Esophagus muscularis mucosa (tissue), 4 donors: ENCODE data around the gene PHF5A. TPM values are rescaled to one million over a fixed set of nuclear protein-coding genes. Genes with fewer than 3 reads are reported as not detected.
A peak's percentile ranks its signal among the peaks of the same experiment; 100 is the strongest.

Experiments used
- DNase-seq: peaks from one replicate; pipeline ENCODE4 v3.0.0-alpha.2; 2017; ENCODE audit errors: extremely low spot score
- H3K27ac ChIP-seq, 4 donors: fragments of 200-600 bp; sonication (generic); replicated peaks in 1 of 4; 1 replicate in 3 of 4; 2 replicates in 1 of 4; pipeline ENCODE4 v1.5.1; 2016 to 2019; ENCODE audit warnings: mild to moderate bottlenecking in 1 of 4
- H3K27me3 ChIP-seq, 4 donors: fragments of 200-600 bp; sonication (generic); one replicate each; pipeline versions ENCODE4 v1.5.1 to v1.6.0; 2016 to 2019
- H3K36me3 ChIP-seq, 4 donors: fragments of 200-600 bp; sonication (generic); one replicate each; pipeline ENCODE4 v1.5.1; 2016 to 2019
- H3K4me1 ChIP-seq, 4 donors: fragments of 200-600 bp; sonication (generic); one replicate each; pipeline ENCODE4 v1.5.1; 2016 to 2019
- H3K4me3 ChIP-seq, 4 donors: fragments of 200-600 bp; sonication (generic); 1 replicate in 2 of 4; 2 replicates in 2 of 4; pipeline ENCODE4 v1.5.1; 2016 to 2019; ENCODE audit warnings: mild to moderate bottlenecking in 4 of 4, moderate library complexity in 1 of 4
- H3K9me3 ChIP-seq, 4 donors: fragments of 200-600 bp; sonication (generic); 1 replicate in 3 of 4; 2 replicates in 1 of 4; pipeline ENCODE4 v1.5.1; 2016 to 2019
- CTCF ChIP-seq, 3 experiments: fragments of 200-600 bp in 2 of 3; fragments of 450-650 bp in 1 of 3; sonication (generic) in 2 of 3; IDR thresholded peaks; one replicate each; pipeline ENCODE4 v1.5.1; 2017 to 2019; ENCODE audit warnings: antibody characterized with exemption in 3 of 3, mild to moderate bottlenecking in 2 of 3, moderate library complexity in 1 of 3
- EP300 ChIP-seq: sonication (generic); formaldehyde crosslinking; IDR thresholded peaks from one replicate; pipeline ENCODE4 v1.6.1; 2017; ENCODE audit warnings: antibody characterized with exemption
- POLR2A ChIP-seq: fragments of 450-650 bp; IDR thresholded peaks from one replicate; pipeline ENCODE4 v1.6.1; 2017; ENCODE audit warnings: antibody characterized with exemption, moderate library complexity, mild to moderate bottlenecking, low read depth
- POLR2AphosphoS5 ChIP-seq, 2 donors: sonication (generic); formaldehyde crosslinking; IDR thresholded peaks; one replicate each; pipeline ENCODE4 v1.6.1; 2017; ENCODE audit warnings: antibody characterized with exemption in 2 of 2
- WGBS: methylation state at CpG from one replicate; pipeline ENCODE4 v1.1.5; 2018; 5-methylcytosine and 5-hydroxymethylcytosine counted together
- intact Hi-C: fragments of 100-400 bp; cut with DNase I; formaldehyde crosslinking; loops from one replicate; pipeline ENCODE4 v1.15.1; 2023
- total RNA-seq, 4 donors: library from RNA; depleted of rRNA; stranded (reverse); fragments of >200 nt; gene quantifications; one replicate each; pipeline versions ENCODE4 v1.1.0 to v1.2.1, GENCODE V29; 2016

The PHF5A gene
- total RNA-seq, 4 donors from 2014 or later = 36.5 to 46.1 (median 42.2) TPM

- 91% methylated on average over 10 of the region's 10 CpGs for WGBS
- H3K27me3 ChIP-seq = no peaks in the 10 kb centered on the region
- H3K27ac ChIP-seq = peak overlapping the region in 3 of 4 donors; percentile 54 to 95 (median 85)
- intact Hi-C loops = no loop called here
- H3K36me3 ChIP-seq = peaks cover 16 to 62% (median 49%) of the 10 kb centered on the region in 4 donors
- no peak overlapping the region for H3K4me3 ChIP-seq
- peaks cover 37 to 57% (median 38%) of the 10 kb centered on the region in 4 donors for H3K4me1 ChIP-seq
- no peak for DNase-seq
- no peak for TF ChIP-seq POLR2A
- TF ChIP-seq CTCF (IDR thresholded peaks at IDR 0.05) = no peak
- no peak for TF ChIP-seq EP300
- no peaks in the 10 kb centered on the region for H3K9me3 ChIP-seq
These were observed 31.3 kb upstream of the PHF5A start for GRCh38 chr22:41499624-41500280.

- 49% methylated on average over 3 of the region's 6 CpGs for WGBS
- H3K4me3 ChIP-seq = no peak overlapping the region
- peak overlapping the region; percentile 52 to 95 (median 70) for H3K27ac ChIP-seq
- H3K36me3 ChIP-seq = peaks cover 12 to 48% (median 39%) of the 10 kb centered on the region in 4 donors
- H3K4me1 ChIP-seq = peaks cover 39 to 59% (median 41%) of the 10 kb centered on the region in 4 donors
- H3K9me3 ChIP-seq = no peaks in the 10 kb centered on the region
- TF ChIP-seq CTCF (IDR thresholded peaks at IDR 0.05) (no peak), POLR2A (no peak), POLR2AphosphoS5 (IDR thresholded peaks at IDR 0.05) (no peak), EP300 (no peak)
- no peaks in the 10 kb centered on the region for H3K27me3 ChIP-seq
- no peak for DNase-seq
- intact Hi-C loops = no loop called here
These were observed 29.9 kb upstream of the PHF5A start for GRCh38 chr22:41498303-41498835.

GRCh38 chr22:41491374-41492100, 23.0 kb upstream of the PHF5A start:
- peak overlapping the region; percentile 82 to 95 (median 86) for H3K27ac ChIP-seq

More at GRCh38 chr22:41491374-41492100, 23.0 kb upstream of the PHF5A start:
- intact Hi-C loops = no loop called here
- Histone ChIP-seq H3K36me3 (peaks cover 0 to 7% (median under 1%) of the 10 kb centered on the region in 4 donors), H3K4me3 (no peak overlapping the region), H3K4me1 (peaks cover 83 to 97% (median 88%) of the 10 kb centered on the region in 4 donors), H3K9me3 (no peaks in the 10 kb centered on the region), H3K27me3 (no peaks in the 10 kb centered on the region)
- DNase-seq = no peak
- TF ChIP-seq CTCF (IDR thresholded peaks at IDR 0.05) = no peak
- no peak for TF ChIP-seq POLR2A
- TF ChIP-seq POLR2AphosphoS5 (IDR thresholded peaks at IDR 0.05) = peak; percentile 45 to 75
- WGBS = 39% methylated on average over 5 of the region's 5 CpGs
